H1 (cell line): ENCODE measurements around the gene JAKMIP2. TPM values are rescaled to one million over a fixed set of nuclear protein-coding genes. Genes with fewer than 3 reads are reported as not detected.

Experiments
- CTCF ChIA-PET: fragments of 300-600 bp; sonication (Branson Sonifier 250); formaldehyde crosslinking; loops from one replicate; lab custom pipeline; 2021; ENCODE audit not compliant: partially characterized antibody; lab: Charles Lee
- POLR2A ChIA-PET: fragments of 300-600 bp; sonication (Branson Sonifier 250); formaldehyde crosslinking; loops from one replicate; lab custom pipeline; 2021; ENCODE audit warnings: inconsistent platforms; ENCODE audit not compliant: partially characterized antibody; lab: Charles Lee
- DNase-seq, 2 experiments: peaks; one replicate each; pipeline versions ENCODE4 v3.0.0 to v3.0.0-alpha.2; 2010 to 2022; ENCODE audit warnings: low spot score in 2 of 2, low read depth in 1 of 2, mixed read lengths in 1 of 2
- FAIRE-seq: peaks from 2 replicates; lab custom pipeline; 2011; peaks lifted over from hg19 to GRCh38; lab: Jason Lieb, UNC
- H2AFZ ChIP-seq: 2 replicates; pipeline ENCODE4 v1.8.1; 2012; ENCODE audit warnings: low read length, inconsistent platforms
- H2AK5ac ChIP-seq: 2 replicates; pipeline ENCODE4 v1.6.1; 2013; ENCODE audit warnings: low read depth, low read length
- H2BK120ac ChIP-seq: replicated peaks from 2 replicates; pipeline ENCODE3; 2013; ENCODE audit warnings: low read depth, low read length, inconsistent platforms
- H2BK12ac ChIP-seq: 2 replicates; pipeline ENCODE4 v1.6.1; 2013; ENCODE audit warnings: low read depth, low read length
- H2BK15ac ChIP-seq: 2 replicates; pipeline ENCODE4 v1.6.1; 2013; ENCODE audit warnings: low read length
- H2BK20ac ChIP-seq: 2 replicates; pipeline ENCODE4 v1.6.1; 2013; ENCODE audit warnings: low read length
- H2BK5ac ChIP-seq: 2 replicates; pipeline ENCODE4 v1.6.1; 2013; ENCODE audit warnings: low read depth, low read length
- H3K14ac ChIP-seq: 2 replicates; pipeline ENCODE4 v1.6.1; 2013; ENCODE audit warnings: inconsistent platforms; ENCODE audit not compliant: insufficient read length
- H3K18ac ChIP-seq: 2 replicates; pipeline ENCODE4 v1.6.1; 2013; ENCODE audit warnings: low read length; ENCODE audit errors: extremely low read depth
- H3K23ac ChIP-seq: 2 replicates; pipeline ENCODE4 v1.6.1; 2013; ENCODE audit warnings: inconsistent platforms; ENCODE audit not compliant: insufficient read length
- H3K23me2 ChIP-seq: 2 replicates; pipeline ENCODE4 v1.6.1; 2013; ENCODE audit warnings: low read depth, low read length
- H3K27ac ChIP-seq: 2 replicates; pipeline ENCODE4 v1.6.1; 2011; ENCODE audit warnings: low read depth, low read length, inconsistent platforms
- H3K27me3 ChIP-seq, 4 experiments: replicated peaks in 1 of 4; 1 replicate in 1 of 4; 2 replicates in 3 of 4; pipeline versions ENCODE4 v1.6.1 to v1.8.1; 2011 to 2013; ENCODE audit warnings: low read length in 3 of 4, mild to moderate bottlenecking in 3 of 4, inconsistent platforms in 2 of 4, mixed read lengths in 2 of 4, moderate library complexity in 1 of 4; ENCODE audit not compliant: control insufficient read depth in 3 of 4, insufficient read depth in 3 of 4; ENCODE audit errors: extremely low read depth in 1 of 4
- H3K36me3 ChIP-seq, 4 experiments: 2 replicates each; pipeline versions ENCODE4 v1.6.1 to v1.8.1; 2011 to 2013; ENCODE audit warnings: mild to moderate bottlenecking in 4 of 4, low read length in 3 of 4, moderate library complexity in 2 of 4, control low read depth in 1 of 4, inconsistent platforms in 1 of 4; ENCODE audit not compliant: insufficient read depth in 4 of 4, control insufficient read depth in 2 of 4
- H3K4ac ChIP-seq: replicated peaks from 2 replicates; pipeline ENCODE3; 2013; ENCODE audit warnings: low read length, low read depth, mixed read lengths, inconsistent platforms; ENCODE audit not compliant: insufficient read length
- H3K4me1 ChIP-seq, 4 experiments: replicated peaks in 1 of 4; 1 replicate in 1 of 4; 2 replicates in 3 of 4; pipeline versions ENCODE4 v1.6.1 to v1.8.1; 2011 to 2013; ENCODE audit warnings: low read length in 3 of 4, inconsistent platforms in 2 of 4, mixed read lengths in 1 of 4; ENCODE audit not compliant: insufficient read depth in 4 of 4, control insufficient read depth in 3 of 4
- H3K4me2 ChIP-seq, 2 experiments: 2 replicates each; pipeline versions ENCODE4 v1.6.1 to v1.8.1; 2011 to 2013; ENCODE audit warnings: low read depth in 2 of 2, low read length in 2 of 2, control low read depth in 1 of 2, inconsistent platforms in 1 of 2, mild to moderate bottlenecking in 1 of 2; ENCODE audit not compliant: insufficient read depth in 1 of 2
- H3K4me3 ChIP-seq, 4 experiments: fragments of 200-600, 300-600 bp in 1 of 4; sonication (generic), shearing (Covaris generic), sonication (Bioruptor Twin) in 1 of 4; 2 replicates each; pipeline versions ENCODE4 v1.5.1 to v1.8.1; 2011 to 2016; ENCODE audit warnings: low read length in 4 of 4, low read depth in 3 of 4, control low read depth in 2 of 4, inconsistent platforms in 2 of 4, mild to moderate bottlenecking in 2 of 4, mixed read lengths in 1 of 4, moderate library complexity in 1 of 4; ENCODE audit not compliant: insufficient read depth in 2 of 4; ENCODE audit errors: extremely low read depth in 1 of 4
- H3K56ac ChIP-seq: replicated peaks from 2 replicates; pipeline ENCODE3; 2013; ENCODE audit warnings: low read depth, mild to moderate bottlenecking, mixed read lengths, low read length, inconsistent platforms; ENCODE audit not compliant: insufficient read length
- H3K79me1 ChIP-seq: 2 replicates; pipeline ENCODE4 v1.6.1; 2013; ENCODE audit warnings: low read depth, low read length, control low read depth
- H3K79me2 ChIP-seq, 2 experiments: 2 replicates each; pipeline versions ENCODE4 v1.6.1 to v1.8.1; 2012 to 2013; ENCODE audit warnings: low read length in 2 of 2, mild to moderate bottlenecking in 2 of 2, inconsistent platforms in 1 of 2; ENCODE audit not compliant: insufficient read depth in 2 of 2, control insufficient read depth in 1 of 2
- H3K9ac ChIP-seq, 4 experiments: replicated peaks in 1 of 4; 1 replicate in 1 of 4; 2 replicates in 3 of 4; pipeline versions ENCODE4 v1.6.1 to v1.8.1; 2011 to 2013; ENCODE audit warnings: low read depth in 3 of 4, low read length in 3 of 4, control low read depth in 2 of 4, mild to moderate bottlenecking in 2 of 4, moderate library complexity in 2 of 4, inconsistent platforms in 1 of 4; ENCODE audit errors: extremely low read depth in 1 of 4
- H3K9me3 ChIP-seq, 2 experiments: 2 replicates each; pipeline versions ENCODE4 v1.6.1 to v1.8.1; 2012 to 2013; ENCODE audit warnings: mild to moderate bottlenecking in 2 of 2, moderate library complexity in 2 of 2, control low read depth in 1 of 2, inconsistent platforms in 1 of 2, low read depth in 1 of 2, low read length in 1 of 2, mixed read lengths in 1 of 2; ENCODE audit not compliant: insufficient read depth in 2 of 2
- H4K20me1 ChIP-seq, 2 experiments: replicated peaks in 1 of 2; 2 replicates each; pipeline versions ENCODE3 to v1.8.1; 2011 to 2013; ENCODE audit warnings: inconsistent platforms in 2 of 2, low read length in 2 of 2, mild to moderate bottlenecking in 1 of 2; ENCODE audit not compliant: insufficient read depth in 2 of 2, control insufficient read depth in 1 of 2
- H4K5ac ChIP-seq: 2 replicates; pipeline ENCODE4 v1.6.1; 2013; ENCODE audit warnings: low read length, low read depth, mixed read lengths, inconsistent platforms; ENCODE audit not compliant: insufficient read length
- H4K8ac ChIP-seq: 2 replicates; pipeline ENCODE4 v1.8.0; 2013; ENCODE audit warnings: mild to moderate bottlenecking, moderate library complexity, low read length, inconsistent platforms; ENCODE audit not compliant: insufficient read depth; ENCODE audit errors: extremely low read depth
- H4K91ac ChIP-seq: replicated peaks from 2 replicates; pipeline ENCODE3; 2013; ENCODE audit warnings: low read length, mixed read lengths, inconsistent platforms; ENCODE audit not compliant: insufficient read length
- BRCA1 ChIP-seq: IDR thresholded peaks from 2 replicates; pipeline ENCODE4 v1.6.1; 2012; ENCODE audit warnings: low read depth, low read length, improper control_type of control experiment
- CBX5 ChIP-seq: fragments of 300-800, 300-1000 bp; sonication (generic); IDR thresholded peaks from 2 replicates; pipeline ENCODE4 v1.7.1; 2016; ENCODE audit warnings: antibody characterized with exemption, low read length, low read depth
- EGR1 ChIP-seq: IDR thresholded peaks from 2 replicates; pipeline ENCODE4 v1.6.1; 2011; ENCODE audit warnings: low read depth, low read length, borderline replicate concordance
- EP300 ChIP-seq, 2 experiments: IDR thresholded peaks; 1 replicate in 1 of 2; 2 replicates in 1 of 2; pipeline ENCODE4 v1.6.1; 2011 to 2012; ENCODE audit warnings: low read depth in 2 of 2, low read length in 2 of 2, mild to moderate bottlenecking in 2 of 2, borderline replicate concordance in 1 of 2, inconsistent platforms in 1 of 2, moderate library complexity in 1 of 2
- KDM5A ChIP-seq: fragments of 200-600 bp; IDR thresholded peaks from 2 replicates; pipeline ENCODE4 v1.7.1; 2012; ENCODE audit warnings: mild to moderate bottlenecking, low read length, inconsistent platforms, mixed read lengths
- MAX ChIP-seq: IDR thresholded peaks from 2 replicates; pipeline ENCODE4 v1.6.1; 2012; ENCODE audit warnings: inconsistent platforms
- POLR2A ChIP-seq, 2 experiments: IDR thresholded peaks; 1 replicate in 1 of 2; 2 replicates in 1 of 2; pipeline ENCODE4 v1.6.1; 2011; ENCODE audit warnings: low read depth in 2 of 2, low read length in 2 of 2, mild to moderate bottlenecking in 2 of 2; ENCODE audit errors: control extremely low read depth in 1 of 2
- SIN3A ChIP-seq, 2 experiments: IDR thresholded peaks in 1 of 2; conservative IDR thresholded peaks in 1 of 2; 2 replicates each; pipeline ENCODE4 v1.6.1; 2011 to 2012; ENCODE audit warnings: low read length in 2 of 2, improper control_type of control experiment in 1 of 2, low read depth in 1 of 2, mild to moderate bottlenecking in 1 of 2
- SIX5 ChIP-seq: IDR thresholded peaks from 2 replicates; pipeline ENCODE4 v1.6.1; 2011; ENCODE audit warnings: mild to moderate bottlenecking, low read depth, low read length
- SP2 ChIP-seq: IDR thresholded peaks from 2 replicates; pipeline ENCODE4 v1.6.1; 2012; ENCODE audit warnings: mild to moderate bottlenecking, low read length, inconsistent platforms
- TAF1 ChIP-seq: IDR thresholded peaks from 2 replicates; pipeline ENCODE4 v1.6.1; 2011; ENCODE audit warnings: mild to moderate bottlenecking, low read depth, low read length
- TAF7 ChIP-seq: optimal IDR thresholded peaks from 2 replicates; pipeline ENCODE3; 2011; ENCODE audit warnings: low read depth, mild to moderate bottlenecking, inconsistent platforms, low read length, moderate library complexity, borderline replicate concordance
- WGBS, 2 experiments: shearing (Covaris generic) in 1 of 2; methylation state at CpG; one replicate each; pipeline versions ENCODE4 v1.1.6 to v1.1.7; 2013 to 2015; ENCODE audit warnings: low lambda C conversion rate in 2 of 2, mixed read lengths in 2 of 2, inconsistent platforms in 1 of 2, low coverage in 1 of 2, missing lambda C conversion rate in 1 of 2; ENCODE audit not compliant: insufficient replicate concordance in 2 of 2, insufficient coverage in 1 of 2, insufficient read length in 1 of 2; ENCODE audit errors: extremely low coverage in 1 of 2, missing lambda C conversion rate in 1 of 2; 5-methylcytosine and 5-hydroxymethylcytosine counted together
- polyA plus RNA-seq, 7 experiments: library from polyadenylated mRNA; depleted of rRNA in 3 of 7; stranded (reverse) in 5 of 7; unstranded in 2 of 7; fragments of >200 nt in 5 of 7; fragments of 200-250 nt in 2 of 7; gene quantifications; 1 replicate in 5 of 7; 2 replicates in 1 of 7; 4 replicates in 1 of 7; pipeline versions ENCODE4 v1.2.1 to v1.2.3, GENCODE V29; 2011 to 2013; ENCODE audit warnings: missing spikeins in 2 of 7, mixed read lengths in 2 of 7
- total RNA-seq: library from RNA; stranded (reverse); fragmentation: NEBNext Ultra II Directional; extraction: Animal tissue kit (Norgen Biotek cat#: 25700); gene quantifications from 2 replicates; pipeline ENCODE4 v1.2.1, GENCODE V29; 2021
- TF ChIP-seq, protein P1 (sequence below): IDR thresholded peaks from 2 replicates; pipeline ENCODE4 v1.6.1; 2012; ENCODE audit warnings: low read length, inconsistent platforms

JAKMIP2 gene
- total and polyA plus RNA-seq, 2 of the 8 experiments (the other 6 are each of a cell fraction or from before 2014, with no cell fraction given) = 2.4 to 13.6 TPM

DNA sequence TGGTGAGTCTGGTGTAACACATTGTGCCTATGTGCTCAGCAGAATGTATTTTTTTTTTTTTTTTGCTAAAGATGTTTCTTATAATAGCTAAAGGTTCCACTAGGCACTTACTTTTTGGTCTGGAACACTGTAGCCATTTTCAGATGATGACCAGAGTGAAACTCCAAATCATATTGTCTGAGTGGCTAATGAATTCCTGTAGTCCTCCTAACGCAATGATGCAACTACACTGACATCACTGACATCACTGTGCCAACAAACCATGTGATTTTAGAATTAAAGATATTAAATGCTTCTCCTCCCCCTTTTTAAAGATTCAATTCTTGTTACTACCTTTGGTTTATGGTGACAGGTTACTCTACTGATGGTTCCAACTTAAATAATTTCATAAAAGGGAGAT is 28.8 kb downstream of the JAKMIP2 start:
- no peak overlapping the region for H2AFZ ChIP-seq
- no peak for DNase-seq
- no peaks in the 10 kb centered on the region for H3K9me3 ChIP-seq
- no peak overlapping the region for H3K9ac ChIP-seq
- H3K4me1 ChIP-seq = peaks cover 8 to 19% (median 16%) of the 10 kb centered on the region in 4 experiments
- H3K36me3 ChIP-seq = no peaks in the 10 kb centered on the region
- no peak overlapping the region for H3K56ac ChIP-seq
- no peaks in the 10 kb centered on the region for H3K23me2 ChIP-seq
- H3K79me1 ChIP-seq = no peaks in the 10 kb centered on the region; the same call in 1 of the 2 replicates
- WGBS, 2 experiments = 88% methylated on average over 1 of the region's 1 CpG; no CpG with 5 or more reads in 1 of the 2 experiments
- peaks cover 0 to 1% (median 0%) of the 10 kb centered on the region in 4 experiments; a peak in 1 of 7 replicates for H3K27me3 ChIP-seq
- no peak overlapping the region for H3K18ac ChIP-seq
- no peak overlapping the region for H3K4ac ChIP-seq
- peaks cover 0 to 9% of the 10 kb centered on the region in 2 experiments; a peak in 2 of 4 replicates for H3K79me2 ChIP-seq
- no peak overlapping the region for H3K23ac ChIP-seq
- H3K14ac ChIP-seq = no peak overlapping the region
- ChIA-PET POLR2A (no interaction called here), CTCF (interaction anchor here (1.1 to 1.5 kb wide), 3 partner anchors 12 to 68 kb away, joined by 3 to 4 read pairs (median 3); no protein-coding TSS in a partner anchor)
- H4K5ac ChIP-seq = no peak overlapping the region
- no peak overlapping the region for H2BK12ac ChIP-seq
- H3K4me3 ChIP-seq = no peak overlapping the region
- no peak overlapping the region for H4K91ac ChIP-seq
- H3K27ac ChIP-seq = no peak overlapping the region
- no peak overlapping the region for H2BK5ac ChIP-seq
- no peak overlapping the region for H2BK20ac ChIP-seq
- H4K20me1 ChIP-seq = peaks cover 0 to 5% of the 10 kb centered on the region in 2 experiments
- H2BK120ac ChIP-seq = no peak overlapping the region
- H2AK5ac ChIP-seq = no peak overlapping the region
- H4K8ac ChIP-seq = no peak overlapping the region
- no peak overlapping the region for H2BK15ac ChIP-seq
- no peak for FAIRE-seq
- no peak overlapping the region for H3K4me2 ChIP-seq
- TF ChIP-seq, protein P1, sequence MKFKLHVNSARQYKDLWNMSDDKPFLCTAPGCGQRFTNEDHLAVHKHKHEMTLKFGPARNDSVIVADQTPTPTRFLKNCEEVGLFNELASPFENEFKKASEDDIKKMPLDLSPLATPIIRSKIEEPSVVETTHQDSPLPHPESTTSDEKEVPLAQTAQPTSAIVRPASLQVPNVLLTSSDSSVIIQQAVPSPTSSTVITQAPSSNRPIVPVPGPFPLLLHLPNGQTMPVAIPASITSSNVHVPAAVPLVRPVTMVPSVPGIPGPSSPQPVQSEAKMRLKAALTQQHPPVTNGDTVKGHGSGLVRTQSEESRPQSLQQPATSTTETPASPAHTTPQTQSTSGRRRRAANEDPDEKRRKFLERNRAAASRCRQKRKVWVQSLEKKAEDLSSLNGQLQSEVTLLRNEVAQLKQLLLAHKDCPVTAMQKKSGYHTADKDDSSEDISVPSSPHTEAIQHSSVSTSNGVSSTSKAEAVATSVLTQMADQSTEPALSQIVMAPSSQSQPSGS = no peak
- TF ChIP-seq KDM5A = no peak
- no peak for TF ChIP-seq TAF7
- TF ChIP-seq EGR1 = no peak
- no peak for TF ChIP-seq SP2
- TF ChIP-seq EP300 (IDR thresholded peaks at IDR 0.05; ENCODE audit: borderline replicate concordance in 1 of 2, low read depth in 2 of 2, low read length in 2 of 2) = no peak
- TF ChIP-seq CBX5 = no peak
- TF ChIP-seq POLR2A (IDR thresholded peaks at IDR 0.05; ENCODE audit: control extremely low read depth in 1 of 2, low read depth in 2 of 2, low read length in 2 of 2) = no peak
- TF ChIP-seq SIX5 = no peak
- TF ChIP-seq TAF1 = no peak
- TF ChIP-seq BRCA1 = no peak
- no peak for TF ChIP-seq SIN3A (conservative IDR thresholded peaks at IDR 0.05 in 1 of 2, IDR thresholded peaks at IDR 0.05 in 1 of 2; ENCODE audit: low read depth in 1 of 2, low read length in 2 of 2)
- TF ChIP-seq MAX = no peak
